HL-60/S4 treated with phorbol 12-myristate 13-acetate at 8.2 ng/mL for 4 days and 3 days (cell line): ENCODE data around the gene INPP5D.

Source experiments
- in situ Hi-C: fragments of 300-500 bp; cut with MboI; formaldehyde crosslinking; loops from 2 replicates; pipeline ENCODE4 v1.15.0; 2022; ENCODE audit warnings: low sequenced_read_pairs

INPP5D gene

GRCh38 chr2:233201258-233202013 lies 141.3 kb downstream of the INPP5D start:
- in situ Hi-C loops = no loop called here

- in situ Hi-C loops = no loop called here
Observed at GRCh38 chr2:233202531-233202944, 142.4 kb downstream of the INPP5D start.

DNA sequence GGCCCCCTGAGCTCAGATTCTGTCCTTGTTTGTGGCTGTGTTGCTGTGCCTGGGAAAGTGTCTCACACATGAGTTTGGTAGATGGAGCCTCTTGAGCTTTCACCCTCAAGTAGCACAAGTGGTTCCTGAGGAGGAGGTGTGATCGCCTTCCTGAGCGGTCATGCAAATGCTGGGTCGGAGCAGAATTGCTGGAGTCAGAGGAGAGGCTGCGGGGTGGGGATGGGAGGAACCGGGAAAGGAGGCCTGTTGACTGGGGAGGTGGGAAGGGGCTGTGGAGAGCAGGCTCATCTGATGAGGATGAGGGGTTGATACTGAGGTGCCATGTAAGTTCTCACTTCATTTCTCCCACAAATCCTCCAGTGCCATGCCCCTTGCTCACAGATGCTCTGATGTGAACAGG lies 142.9 kb downstream of the INPP5D start:
- in situ Hi-C loops = no loop called here

- in situ Hi-C loops = no loop called here
Observed at GRCh38 chr2:233204286-233204936, 144.3 kb downstream of the INPP5D start.

GRCh38 chr2:233208382-233209116 lies 148.4 kb downstream of the INPP5D start:
- in situ Hi-C loops = no loop called here

DNA sequence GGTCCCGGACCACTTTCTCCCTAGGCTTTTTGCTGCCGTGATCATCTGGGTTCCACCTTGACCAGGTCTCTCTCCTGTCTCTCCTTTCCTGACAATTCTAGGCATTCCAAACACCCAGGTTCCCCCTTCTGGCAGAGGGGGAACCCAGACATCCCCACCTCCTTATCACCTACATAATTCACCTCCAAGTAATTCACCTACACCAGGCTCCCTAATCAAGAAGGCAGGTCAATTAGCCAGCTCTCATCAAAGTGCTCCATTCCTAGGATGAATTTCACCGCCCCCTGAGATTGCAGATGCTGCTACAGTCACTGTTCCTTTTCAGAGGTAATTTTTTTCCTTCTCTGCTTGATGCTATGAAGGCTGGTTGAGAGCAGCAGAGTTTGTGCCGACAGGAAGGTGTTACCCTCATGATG lies 149.0 kb downstream of the INPP5D start:
- in situ Hi-C loops = no loop called here

- in situ Hi-C loops = no loop called here
Observed at GRCh38 chr2:233209533-233210171, 149.5 kb downstream of the INPP5D start.

- in situ Hi-C loops = no loop called here
Observed at GRCh38 chr2:233210281-233210680, 150.1 kb downstream of the INPP5D start.

- in situ Hi-C loops = no loop called here
Observed at GRCh38 chr2:233210843-233211547, 150.9 kb downstream of the INPP5D start.

DNA sequence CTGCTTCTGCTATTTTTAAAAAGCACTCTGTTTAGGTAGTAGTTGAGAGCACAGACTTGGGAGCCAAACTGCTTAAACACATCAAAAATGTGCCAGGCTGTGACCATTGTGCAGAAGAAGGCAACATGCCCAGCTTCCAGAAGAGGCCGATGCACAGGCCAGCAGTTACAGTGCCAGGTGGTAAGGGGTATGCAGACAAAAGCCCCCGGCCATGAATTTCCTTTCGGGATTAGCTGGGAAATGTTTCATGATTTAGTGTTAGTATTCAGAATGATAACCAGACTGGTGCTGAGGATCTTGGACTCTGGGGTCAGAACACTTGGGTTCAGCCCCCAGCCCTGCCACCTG lies 151.4 kb downstream of the INPP5D start:
- in situ Hi-C loops = no loop called here

- in situ Hi-C loops = no loop called here
Observed at GRCh38 chr2:233213011-233213410, 152.9 kb downstream of the INPP5D start.

DNA sequence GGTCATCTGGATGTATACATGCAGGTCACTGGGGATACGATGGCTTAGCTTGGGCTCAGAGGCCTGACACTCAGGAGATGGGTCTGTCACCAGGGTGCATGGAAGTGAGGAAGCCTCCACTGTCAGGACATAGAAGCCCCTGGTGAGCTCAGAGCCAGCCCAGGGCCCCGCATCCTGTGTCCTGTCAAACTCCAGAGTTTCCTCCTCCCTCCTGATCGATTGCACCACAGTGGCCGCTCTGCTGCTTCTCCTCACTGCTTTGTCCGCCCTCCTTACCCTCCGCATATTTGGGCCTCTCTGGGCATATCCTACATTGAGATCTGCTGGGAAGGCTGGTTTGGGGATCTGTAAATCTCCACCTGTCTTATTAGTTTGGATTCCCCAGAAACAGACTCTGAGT lies 153.8 kb downstream of the INPP5D start:
- in situ Hi-C loops = no loop called here

DNA sequence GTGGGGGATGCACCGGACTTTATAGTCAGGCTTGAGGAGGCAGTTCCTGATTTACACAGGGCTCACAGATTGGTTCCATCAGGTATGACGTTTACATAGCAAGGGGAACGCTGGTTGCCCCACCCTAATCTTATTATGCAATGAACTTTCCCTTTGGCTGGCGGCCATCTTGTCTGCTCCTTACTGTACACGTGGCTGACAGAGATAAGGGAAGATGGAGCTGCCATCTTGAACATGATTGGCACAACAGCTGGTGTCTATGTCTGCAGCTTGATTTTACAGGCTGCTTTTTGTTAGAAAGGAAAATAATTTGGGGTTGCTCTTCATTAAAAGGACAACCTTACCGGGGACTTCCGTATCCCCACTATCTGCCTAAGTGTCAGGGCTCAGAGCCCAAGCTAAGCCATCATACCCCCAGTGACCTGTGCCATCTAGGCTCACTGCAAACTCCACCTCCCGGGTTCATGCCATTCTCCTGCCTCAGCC lies 157.8 kb downstream of the INPP5D start:
- in situ Hi-C loops = no loop called here

- in situ Hi-C loops = no loop called here
Observed at GRCh38 chr2:233218836-233219235, 158.7 kb downstream of the INPP5D start.

DNA sequence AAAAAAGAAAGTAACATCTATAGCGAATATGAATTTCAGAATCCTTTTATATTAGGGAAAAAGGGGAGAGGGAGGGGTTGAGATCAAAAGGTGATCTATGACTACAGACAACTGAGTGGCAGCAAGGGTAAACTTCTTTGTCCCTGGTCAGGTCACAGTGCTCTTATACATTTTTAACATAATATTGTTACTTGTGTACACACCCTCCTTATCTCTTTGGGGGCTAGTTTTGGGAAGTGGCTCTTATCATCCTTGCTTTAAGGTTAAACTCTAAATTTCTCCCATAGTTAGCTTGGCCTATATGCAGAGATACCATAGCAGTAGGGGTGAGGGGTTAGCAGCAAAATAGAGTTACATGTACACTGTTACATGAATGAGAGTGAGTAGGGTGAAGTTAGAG lies 159.7 kb downstream of the INPP5D start:
- in situ Hi-C loops = no loop called here

GRCh38 chr2:233221378-233222063 lies 161.4 kb downstream of the INPP5D start:
- in situ Hi-C loops = no loop called here

DNA sequence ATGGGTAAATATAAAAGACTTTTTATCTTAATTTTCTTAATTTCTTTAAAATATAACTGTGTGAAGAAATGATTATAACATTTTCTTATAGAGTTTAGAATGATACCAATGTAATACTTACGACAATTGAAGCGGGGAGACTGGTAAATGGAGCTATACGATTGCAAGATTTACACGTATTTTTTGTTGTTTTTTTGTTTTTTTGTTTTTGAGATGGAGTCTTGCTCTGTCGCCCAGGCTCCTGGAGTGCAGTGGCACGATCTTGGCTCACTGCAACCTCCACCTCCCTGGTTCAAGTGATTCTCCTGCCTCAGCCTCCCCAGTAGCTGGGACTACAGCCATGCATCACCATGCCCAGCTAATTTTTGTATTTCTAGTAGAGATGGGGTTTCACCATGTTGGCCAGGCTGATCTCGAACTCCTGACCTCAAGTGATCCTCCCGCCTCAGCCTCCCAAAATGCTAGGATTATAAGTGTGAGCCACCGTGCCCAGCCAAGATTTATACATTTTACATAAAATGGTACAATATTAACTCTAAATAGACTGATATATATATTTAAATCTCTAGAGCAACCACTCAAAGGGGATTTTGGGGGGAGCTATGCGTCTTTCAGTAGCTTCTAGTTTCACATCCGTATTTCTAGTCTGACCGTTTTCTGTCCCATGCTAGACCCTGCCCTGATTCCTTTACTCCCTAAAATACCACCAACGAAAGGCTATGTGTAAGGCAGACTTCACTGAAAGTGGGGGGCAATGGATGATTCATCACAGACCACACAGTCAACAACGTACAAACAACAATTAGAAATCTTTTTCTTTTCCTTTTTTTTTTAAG lies 163.1 kb downstream of the INPP5D start:
- in situ Hi-C loops = no loop called here

- in situ Hi-C loops = no loop called here
Observed at GRCh38 chr2:233225230-233226068, 165.3 kb downstream of the INPP5D start.
